Brain microvascular endothelial cell (primary cell): ENCODE results near the gene COL5A1.

Experiments used
- DNase-seq: peaks from one replicate; pipeline ENCODE4 v3.0.0-alpha.2; 2020
- H3K27ac ChIP-seq: fragments of 250-450 bp; sonication (Bioruptor Pico); 2 replicates; pipeline ENCODE4 v1.5.1; 2020; ENCODE audit warnings: mild to moderate bottlenecking, moderate library complexity
- H3K27me3 ChIP-seq: fragments of 250-450 bp; sonication (Bioruptor Pico); replicated peaks from 2 replicates; pipeline ENCODE4 v1.5.1; 2020; ENCODE audit warnings: mild to moderate bottlenecking
- H3K36me3 ChIP-seq: fragments of 250-450 bp; sonication (Bioruptor Pico); replicated peaks from 2 replicates; pipeline ENCODE4 v1.5.1; 2020; ENCODE audit warnings: mild to moderate bottlenecking
- H3K4me3 ChIP-seq: 2 replicates; pipeline ENCODE4 v1.5.1; 2011; ENCODE audit warnings: low read depth, mild to moderate bottlenecking, control low read depth, low read length, moderate library complexity
- in situ Hi-C: cut with HindIII; loops from 2 replicates; pipeline ENCODE4 v1.10.0; 2017; ENCODE audit warnings: low sequenced_read_pairs, low pct_ligation_motif_present
- TF ChIP-seq, protein P1 (sequence below): IDR thresholded peaks from 2 replicates; pipeline ENCODE4 v1.5.1; 2011; ENCODE audit warnings: low read depth, mild to moderate bottlenecking, moderate library complexity, low read length, control low read depth, inconsistent platforms; ENCODE audit errors: missing control alignments

COL5A1 gene

DNA sequence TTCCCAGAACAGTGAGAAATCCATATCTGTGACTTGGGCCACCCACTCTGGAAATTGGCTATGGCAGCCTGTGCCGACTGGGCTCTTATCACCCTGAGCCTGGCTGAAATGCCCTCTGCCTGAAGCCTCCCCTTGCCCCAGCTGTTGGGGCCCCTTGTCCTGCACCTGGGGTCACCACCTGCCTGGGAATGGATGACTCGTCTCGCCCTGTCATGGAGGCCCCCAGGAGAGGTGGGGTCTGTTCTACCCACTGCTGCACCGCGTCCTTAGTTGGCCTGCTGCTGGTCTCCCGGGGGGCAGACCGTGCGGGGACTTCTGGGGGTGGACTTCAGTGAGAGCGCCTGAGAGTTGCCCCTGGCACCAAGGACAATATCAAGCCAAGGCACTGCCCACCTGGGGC lies 46.6 kb upstream of the COL5A1 start:
- H3K4me3 ChIP-seq, result no peak overlapping the region
- H3K27me3 ChIP-seq, result no peaks in the 10 kb centered on the region
- in situ Hi-C loops, result no loop called here
- TF ChIP-seq, protein P1, sequence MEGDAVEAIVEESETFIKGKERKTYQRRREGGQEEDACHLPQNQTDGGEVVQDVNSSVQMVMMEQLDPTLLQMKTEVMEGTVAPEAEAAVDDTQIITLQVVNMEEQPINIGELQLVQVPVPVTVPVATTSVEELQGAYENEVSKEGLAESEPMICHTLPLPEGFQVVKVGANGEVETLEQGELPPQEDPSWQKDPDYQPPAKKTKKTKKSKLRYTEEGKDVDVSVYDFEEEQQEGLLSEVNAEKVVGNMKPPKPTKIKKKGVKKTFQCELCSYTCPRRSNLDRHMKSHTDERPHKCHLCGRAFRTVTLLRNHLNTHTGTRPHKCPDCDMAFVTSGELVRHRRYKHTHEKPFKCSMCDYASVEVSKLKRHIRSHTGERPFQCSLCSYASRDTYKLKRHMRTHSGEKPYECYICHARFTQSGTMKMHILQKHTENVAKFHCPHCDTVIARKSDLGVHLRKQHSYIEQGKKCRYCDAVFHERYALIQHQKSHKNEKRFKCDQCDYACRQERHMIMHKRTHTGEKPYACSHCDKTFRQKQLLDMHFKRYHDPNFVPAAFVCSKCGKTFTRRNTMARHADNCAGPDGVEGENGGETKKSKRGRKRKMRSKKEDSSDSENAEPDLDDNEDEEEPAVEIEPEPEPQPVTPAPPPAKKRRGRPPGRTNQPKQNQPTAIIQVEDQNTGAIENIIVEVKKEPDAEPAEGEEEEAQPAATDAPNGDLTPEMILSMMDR, result no peak
- no peaks in the 10 kb centered on the region for H3K36me3 ChIP-seq
- no peak overlapping the region for H3K27ac ChIP-seq
- no peak for DNase-seq

- no peak overlapping the region for H3K4me3 ChIP-seq
- TF ChIP-seq, protein P1, result no peak
- no peaks in the 10 kb centered on the region for H3K36me3 ChIP-seq
- in situ Hi-C loops, result no loop called here
- no peaks in the 10 kb centered on the region for H3K27me3 ChIP-seq
- peak; percentile 27 for DNase-seq
- H3K27ac ChIP-seq, result no peak overlapping the region
Measured at GRCh38 chr9:134597041-134597913, 44.3 kb upstream of the COL5A1 start.

DNA sequence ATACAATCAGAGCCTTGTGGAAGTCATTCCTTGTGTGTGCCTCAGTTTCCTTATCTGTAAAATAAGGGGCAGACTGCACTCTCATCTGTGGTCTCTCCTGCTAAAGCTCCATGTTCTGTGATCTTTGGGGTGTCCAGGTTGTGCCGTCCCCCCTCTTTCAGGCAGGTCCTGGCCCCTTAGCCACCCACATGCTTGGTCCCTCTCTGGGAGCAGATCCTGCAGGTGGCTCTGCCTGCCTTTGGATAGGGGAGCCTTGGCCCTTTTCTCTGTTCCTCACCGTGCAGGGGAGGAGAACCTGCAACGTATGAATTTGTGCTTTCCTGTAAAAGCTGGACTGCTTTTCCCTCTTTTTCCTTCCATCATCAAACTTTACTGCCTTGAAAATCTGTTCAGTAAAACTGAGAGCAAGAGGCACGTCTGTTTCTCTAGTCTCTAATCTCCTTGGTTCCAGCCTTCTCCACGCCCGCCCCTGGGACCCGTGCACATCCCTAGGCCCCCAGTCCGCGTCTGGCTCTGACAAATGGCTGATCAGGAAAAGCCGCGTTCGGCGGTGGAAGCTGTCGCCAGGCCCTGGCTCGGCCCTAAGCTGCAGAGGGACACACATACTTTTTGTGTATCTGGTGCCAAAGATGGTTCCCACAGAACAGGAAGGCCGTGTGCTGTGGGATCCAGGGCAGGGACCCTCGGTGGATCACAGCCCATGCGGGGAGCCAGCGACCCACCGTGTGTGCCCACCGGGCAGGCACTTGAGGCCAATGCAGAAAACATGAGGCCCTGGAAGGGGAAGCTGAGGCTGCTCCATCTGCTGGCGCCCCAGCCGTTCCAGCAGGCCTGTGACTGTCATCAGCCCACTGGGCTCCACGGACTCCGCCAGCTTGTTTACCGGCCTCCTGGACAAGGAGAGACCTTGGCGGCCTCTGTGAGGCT lies 43.4 kb upstream of the COL5A1 start:
- in situ Hi-C loops, result no loop called here
- Histone ChIP-seq H3K27me3 (no peaks in the 10 kb centered on the region), H3K27ac (no peak overlapping the region), H3K36me3 (no peaks in the 10 kb centered on the region), H3K4me3 (no peak overlapping the region)
- TF ChIP-seq, protein P1, result no peak
- no peak for DNase-seq

DNA sequence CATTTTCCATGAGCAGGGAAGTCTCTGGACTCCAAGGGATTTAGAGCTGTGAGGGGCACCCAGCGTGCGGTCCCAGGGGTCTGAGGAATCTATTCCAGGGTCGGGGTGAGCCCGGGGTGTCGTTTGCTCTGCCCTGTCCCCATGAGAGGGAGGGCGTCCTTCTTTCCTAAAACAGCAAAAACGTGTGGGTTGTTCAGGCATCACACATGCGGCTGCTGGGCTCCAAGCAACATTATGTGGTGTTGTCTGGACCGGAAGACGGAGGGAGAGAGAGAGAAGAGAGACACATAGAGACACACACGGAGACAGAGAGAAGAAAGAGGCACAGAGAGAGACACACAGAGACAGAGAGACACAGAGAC lies 42.7 kb upstream of the COL5A1 start:
- TF ChIP-seq, protein P1, result no peak
- in situ Hi-C loops, result no loop called here
- no peaks in the 10 kb centered on the region for H3K27me3 ChIP-seq
- no peak overlapping the region for H3K27ac ChIP-seq
- no peak overlapping the region for H3K4me3 ChIP-seq
- H3K36me3 ChIP-seq, result no peaks in the 10 kb centered on the region
- no peak for DNase-seq

DNA sequence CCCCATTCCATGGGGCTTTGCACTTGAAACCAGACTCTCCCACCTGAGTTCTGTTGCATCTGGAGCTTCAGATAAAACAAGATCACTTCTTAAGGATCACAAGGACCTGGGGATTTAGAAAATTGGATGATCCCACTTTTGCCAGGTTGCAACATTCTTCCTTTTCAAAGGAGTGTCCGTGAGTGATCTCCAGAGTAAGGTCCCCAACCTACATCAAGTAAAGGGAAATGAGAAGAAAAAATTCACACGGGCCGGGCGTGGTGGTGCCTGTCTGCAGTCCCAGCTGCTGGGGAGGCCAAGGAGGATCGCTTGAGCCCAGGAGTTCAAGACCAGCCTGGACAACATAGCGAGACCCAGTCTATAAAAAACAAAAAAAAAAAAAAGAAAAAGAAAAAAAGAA lies 41.2 kb upstream of the COL5A1 start:
- Histone ChIP-seq H3K4me3 (no peak overlapping the region), H3K36me3 (no peaks in the 10 kb centered on the region), H3K27ac (no peak overlapping the region), H3K27me3 (no peaks in the 10 kb centered on the region)
- TF ChIP-seq, protein P1, result no peak
- no peak for DNase-seq
- in situ Hi-C loops, result no loop called here
